Endodermal cell (in vitro differentiated cells): Measurements from ENCODE around the gene TBCD. TPM values are rescaled to one million over a fixed set of nuclear protein-coding genes. Genes with fewer than 3 reads are reported as not detected.
A peak's percentile ranks its signal among the peaks of the same experiment; 100 is the strongest.

Source experiments
- DNase-seq: peaks from one replicate; pipeline ENCODE4 v3.0.0-alpha.2; 2017
- H3K27ac ChIP-seq: 2 replicates; pipeline ENCODE4 v1.5.1; 2013; ENCODE audit warnings: mild to moderate bottlenecking, low read depth, low read length, moderate library complexity
- H3K27me3 ChIP-seq: 2 replicates; pipeline ENCODE4 v1.6.1; 2013; ENCODE audit warnings: mild to moderate bottlenecking, low read length, moderate library complexity; ENCODE audit not compliant: insufficient read depth, control insufficient read depth, poor library complexity, severe bottlenecking
- H3K36me3 ChIP-seq: 2 replicates; pipeline ENCODE4 v1.7.0; 2013; ENCODE audit warnings: mild to moderate bottlenecking, low read length, moderate library complexity; ENCODE audit not compliant: control insufficient read depth, insufficient read depth
- H3K4me1 ChIP-seq: one replicate; pipeline ENCODE4 v1.7.0; 2013; ENCODE audit warnings: low read length; ENCODE audit not compliant: control insufficient read depth, insufficient read depth
- H3K4me3 ChIP-seq: 2 replicates; pipeline ENCODE4 v1.5.1; 2013; ENCODE audit warnings: mild to moderate bottlenecking, low read length, moderate library complexity
- H3K9ac ChIP-seq: 2 replicates; pipeline ENCODE4 v1.6.1; 2013; ENCODE audit warnings: mild to moderate bottlenecking, low read length, moderate library complexity; ENCODE audit not compliant: poor library complexity, severe bottlenecking; ENCODE audit errors: extremely low read depth
- H3K9me3 ChIP-seq: 2 replicates; pipeline ENCODE4 v1.6.1; 2013; ENCODE audit warnings: mild to moderate bottlenecking, low read length, moderate library complexity; ENCODE audit not compliant: control insufficient read depth
- H3K27ac Mint-ChIP-seq: 2 replicates; pipeline ENCODE4 v1.8.0; 2020; ENCODE audit warnings: mixed read lengths
- H3K27me3 Mint-ChIP-seq: 2 replicates; pipeline ENCODE4 v1.8.0; 2021; ENCODE audit warnings: mild to moderate bottlenecking, mixed read lengths; ENCODE audit not compliant: insufficient read depth
- H3K36me3 Mint-ChIP-seq: 2 replicates; pipeline ENCODE4 v1.8.0; 2020; ENCODE audit warnings: low read depth, mixed read lengths
- H3K4me1 Mint-ChIP-seq: 2 replicates; pipeline ENCODE4 v1.8.0; 2020; ENCODE audit warnings: mixed read lengths
- H3K4me3 Mint-ChIP-seq: 2 replicates; pipeline ENCODE4 v1.8.0; 2020; ENCODE audit warnings: mild to moderate bottlenecking, moderate library complexity, mixed read lengths
- H3K9me3 Mint-ChIP-seq: 2 replicates; pipeline ENCODE4 v1.8.0; 2020; ENCODE audit warnings: mild to moderate bottlenecking, mixed read lengths
- CTCF ChIP-seq: fragments of 200-600 bp; sonication (generic); conservative IDR thresholded peaks from 2 replicates; pipeline ENCODE4 v1.5.0; 2021; ENCODE audit warnings: antibody characterized with exemption, mild to moderate bottlenecking
- WGBS, 2 experiments: methylation state at CpG; one replicate each; pipeline versions ENCODE4 v1.1.5 to v1.1.7; 2013; ENCODE audit warnings: missing lambda C conversion rate in 2 of 2, mixed read lengths in 1 of 2; ENCODE audit not compliant: insufficient coverage in 1 of 2, insufficient read length in 1 of 2; 5-methylcytosine and 5-hydroxymethylcytosine counted together
- total RNA-seq, 2 donors: library from RNA; stranded (reverse); fragmentation: NEBNext Ultra II Directional in 1 of 2; extraction: Animal tissue kit (Norgen Biotek cat#: 25700) in 1 of 2; gene quantifications; 2 replicates in 1 of 2; 3 replicates in 1 of 2; pipeline ENCODE4 v1.2.1, GENCODE V29; 2021

The TBCD gene
- total RNA-seq, 2 donors from 2014 or later, result 107 TPM

DNA sequence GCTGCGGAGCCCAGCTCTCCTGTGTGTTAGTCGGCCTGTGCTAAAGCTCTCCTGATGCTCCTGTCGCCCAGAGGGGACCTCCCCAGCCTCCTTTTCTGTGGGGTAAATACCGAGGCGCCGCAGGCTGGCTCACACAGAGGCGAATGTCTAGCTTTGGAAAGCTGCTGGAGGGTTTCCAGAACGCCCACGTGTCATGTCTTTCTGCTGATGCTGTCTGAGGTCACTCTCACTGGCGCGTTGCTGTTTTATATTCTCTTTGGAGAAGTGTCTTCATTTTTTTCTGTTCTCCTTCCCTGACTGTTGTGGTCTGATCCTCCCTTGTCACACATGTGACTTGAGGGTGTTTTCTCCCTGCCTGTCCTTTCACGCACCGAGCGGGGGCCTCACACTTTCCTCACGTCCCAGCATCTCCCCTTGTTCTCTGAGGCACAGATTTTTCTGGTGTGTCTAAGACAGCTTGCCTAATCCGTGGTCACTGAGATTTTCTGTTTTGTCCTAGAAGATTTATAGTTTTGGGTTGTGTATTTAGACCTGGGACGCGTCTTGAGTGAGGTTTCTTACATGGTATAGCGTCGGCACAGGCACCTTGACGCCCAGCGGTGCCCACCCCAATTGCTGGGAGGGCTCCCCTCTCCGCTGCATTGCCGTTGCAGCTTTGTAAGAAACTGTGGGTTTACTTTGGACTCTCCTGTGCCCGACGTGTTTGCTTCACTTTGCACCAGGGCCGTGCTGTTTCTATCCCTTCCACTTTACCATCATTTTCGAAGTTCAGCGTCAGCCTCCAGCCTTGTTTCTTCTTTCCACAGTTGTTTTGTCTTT, 180.0 kb downstream of the TBCD start:
- H3K4me1 Mint-ChIP-seq, result no peaks in the 10 kb centered on the region
- DNase-seq, result no peak
- peaks cover 46% of the 10 kb centered on the region for H3K36me3 ChIP-seq
- no peaks in the 10 kb centered on the region for H3K9me3 ChIP-seq
- no peaks in the 10 kb centered on the region for H3K27me3 Mint-ChIP-seq
- peak overlapping the region; percentile 31 for H3K27ac Mint-ChIP-seq
- no peaks in the 10 kb centered on the region for H3K27me3 ChIP-seq
- H3K36me3 Mint-ChIP-seq, result peaks cover 60% of the 10 kb centered on the region
- H3K9me3 Mint-ChIP-seq, result no peaks in the 10 kb centered on the region
- H3K4me3 Mint-ChIP-seq, result no peak overlapping the region
- no peak overlapping the region for H3K9ac ChIP-seq
- H3K27ac ChIP-seq, result no peak overlapping the region
- H3K4me1 ChIP-seq, result no peaks in the 10 kb centered on the region
- no peak overlapping the region for H3K4me3 ChIP-seq
- no peak for TF ChIP-seq CTCF
- 94 to 96% methylated on average over 21 to 29 of the region's 29 CpGs for WGBS, 2 experiments

- no peaks in the 10 kb centered on the region for H3K27me3 ChIP-seq
- H3K4me3 ChIP-seq, result no peak overlapping the region
- no peaks in the 10 kb centered on the region for H3K4me1 Mint-ChIP-seq
- H3K9ac ChIP-seq, result no peak overlapping the region
- peaks cover 60% of the 10 kb centered on the region for H3K36me3 Mint-ChIP-seq
- no peak overlapping the region for H3K27ac ChIP-seq
- peak overlapping the region; percentile 31 for H3K27ac Mint-ChIP-seq
- WGBS, 2 experiments, result 96 to 97% methylated on average over 21 to 28 of the region's 28 CpGs
- H3K9me3 Mint-ChIP-seq, result no peaks in the 10 kb centered on the region
- H3K4me1 ChIP-seq, result no peaks in the 10 kb centered on the region
- no peaks in the 10 kb centered on the region for H3K27me3 Mint-ChIP-seq
- DNase-seq, result no peak
- no peak for TF ChIP-seq CTCF
- peaks cover 39% of the 10 kb centered on the region for H3K36me3 ChIP-seq
- H3K9me3 ChIP-seq, result no peaks in the 10 kb centered on the region
- no peak overlapping the region for H3K4me3 Mint-ChIP-seq
These were observed 180.8 kb downstream of the TBCD start for GRCh38 chr17:82932518-82933310.

DNA sequence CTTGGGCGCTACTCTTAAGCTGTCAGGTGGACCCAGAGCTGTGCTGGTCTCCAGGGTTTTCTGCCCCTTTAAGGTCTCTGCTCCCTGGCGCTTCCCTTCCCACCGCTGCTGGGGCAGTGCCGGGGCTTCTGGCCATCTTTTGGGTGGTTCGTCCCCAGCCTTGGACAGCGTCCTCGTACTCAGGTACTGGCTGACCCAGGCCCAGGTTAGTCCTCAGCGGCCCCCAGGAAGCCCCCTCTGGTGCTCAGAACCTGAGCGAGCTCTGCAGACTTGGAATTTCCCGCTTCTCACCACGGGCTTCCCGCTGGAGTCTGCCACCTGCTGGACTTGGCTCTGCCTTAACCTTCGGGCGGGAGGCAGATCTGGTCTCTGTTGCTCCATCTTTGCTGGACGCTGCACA, 182.0 kb downstream of the TBCD start:
- H3K9me3 ChIP-seq, result no peaks in the 10 kb centered on the region
- peak; percentile 56 for TF ChIP-seq CTCF
- Mint-ChIP-seq H3K27ac (no peak overlapping the region), H3K4me3 (no peak overlapping the region), H3K4me1 (no peaks in the 10 kb centered on the region), H3K36me3 (peaks cover 65% of the 10 kb centered on the region), H3K9me3 (no peaks in the 10 kb centered on the region), H3K27me3 (no peaks in the 10 kb centered on the region)
- no peak overlapping the region for H3K27ac ChIP-seq
- H3K9ac ChIP-seq, result no peak overlapping the region
- H3K36me3 ChIP-seq, result peaks cover 37% of the 10 kb centered on the region
- no peaks in the 10 kb centered on the region for H3K27me3 ChIP-seq
- no peaks in the 10 kb centered on the region for H3K4me1 ChIP-seq
- no peak for DNase-seq
- WGBS, 2 experiments, result 95 to 97% methylated on average over 15 of the region's 15 CpGs
- H3K4me3 ChIP-seq, result no peak overlapping the region
